MCF 10A (cell line): Measurements from ENCODE around the gene FERMT2. TPM values are rescaled to one million over a fixed set of nuclear protein-coding genes. Genes with fewer than 3 reads are reported as not detected.
"Not testable (repeated sequence)": the region's sequence is repeated elsewhere in the genome, so short reads cannot be mapped to it uniquely, and the experiment has no call there.

Experiments
- BruUV-seq: library from RNA; stranded (reverse); fragments of 400-500 nt; replicated peaks from 2 replicates; lab custom pipeline; 2021; lab: Mats Ljungman, UMichigan
- CTCF ChIA-PET: fragments of 300-600 bp; sonication (Branson Sonifier 250); formaldehyde crosslinking; extraction: SDS; loops from one replicate; lab custom pipeline; 2021; ENCODE audit warnings: antibody characterized with exemption, inconsistent platforms; lab: Yijun Ruan, JAX
- POLR2A ChIA-PET: fragments of 300-600, 350-650 bp; sonication (Branson Sonifier 250); formaldehyde crosslinking; extraction: SDS; loops from one replicate; lab custom pipeline; 2020; ENCODE audit warnings: antibody characterized with exemption, inconsistent platforms; lab: Yijun Ruan, JAX
- DNase-seq: peaks from one replicate; pipeline ENCODE4 v3.0.0-alpha.2; 2018; ENCODE audit not compliant: unreplicated experiment
- H3K27ac Mint-ChIP-seq: one replicate; pipeline ENCODE4 v1.8.0; 2022; ENCODE audit warnings: mild to moderate bottlenecking, low read depth, mixed read lengths; ENCODE audit not compliant: unreplicated experiment
- H3K27me3 Mint-ChIP-seq: one replicate; pipeline ENCODE4 v1.8.0; 2022; ENCODE audit warnings: mixed read lengths; ENCODE audit not compliant: insufficient read depth, unreplicated experiment
- H3K36me3 Mint-ChIP-seq: one replicate; pipeline ENCODE4 v1.8.0; 2022; ENCODE audit warnings: mild to moderate bottlenecking, moderate library complexity, mixed read lengths; ENCODE audit not compliant: insufficient read depth, unreplicated experiment
- H3K4me1 Mint-ChIP-seq: one replicate; pipeline ENCODE4 v1.8.0; 2022; ENCODE audit warnings: mixed read lengths; ENCODE audit not compliant: insufficient read depth, unreplicated experiment
- H3K4me3 Mint-ChIP-seq: one replicate; pipeline ENCODE4 v1.8.0; 2022; ENCODE audit warnings: mild to moderate bottlenecking, moderate library complexity, mixed read lengths; ENCODE audit not compliant: unreplicated experiment
- H3K9me3 Mint-ChIP-seq: one replicate; pipeline ENCODE4 v1.8.0; 2022; ENCODE audit warnings: mixed read lengths; ENCODE audit not compliant: unreplicated experiment
- CTCF ChIP-seq: fragments of 200-600 bp; IDR thresholded peaks from one replicate; pipeline ENCODE4 v1.8.0; 2022; ENCODE audit warnings: antibody characterized with exemption, mild to moderate bottlenecking; ENCODE audit not compliant: unreplicated experiment
- intact Hi-C: fragments of 100-400 bp; cut with micrococcal nuclease; formaldehyde crosslinking; loops from 2 replicates; pipeline ENCODE4 v1.14.1; 2022
- total RNA-seq: library from RNA; stranded (reverse); gene quantifications from 2 replicates; pipeline ENCODE4 v1.2.3, GENCODE V29; 2022

FERMT2 gene
- total RNA-seq, 1 experiment from 2014 or later, result 62.7 TPM

- no peak for TF ChIP-seq CTCF
- peak overlapping the region; percentile 0 for H3K27ac Mint-ChIP-seq
- peaks cover 58% of the 10 kb centered on the region for H3K4me1 Mint-ChIP-seq
- H3K9me3 Mint-ChIP-seq, result no peaks in the 10 kb centered on the region
- H3K36me3 Mint-ChIP-seq, result peaks cover 29% of the 10 kb centered on the region
- no peak overlapping the region for H3K4me3 Mint-ChIP-seq
- ChIA-PET CTCF (interaction anchor here (0.7 to 1.7 kb wide), 6 partner anchors 9 to 1335 kb away, joined by 3 to 4 read pairs (median 3); no protein-coding TSS in a partner anchor), POLR2A (interaction anchor here (0.6 to 2.4 kb wide), 9 partner anchors 11 to 589 kb away, joined by 3 to 10 read pairs (median 4); partner anchors contain the start of gene FERMT2)
- no TSS peak for BruUV-seq
- H3K27me3 Mint-ChIP-seq, result no peaks in the 10 kb centered on the region
- DNase-seq, result no peak
- intact Hi-C loops, result no loop called here
Observed at GRCh38 chr14:52922059-52922458, 28.8 kb downstream of the FERMT2 start.

- POLR2A ChIA-PET, result interaction anchor here (1.2 to 1.8 kb wide), 5 partner anchors 8 to 28 kb away, joined by 3 to 9 read pairs (median 5); no protein-coding TSS in a partner anchor
- Mint-ChIP-seq H3K27ac (peak overlapping the region; percentile 73), H3K4me1 (peaks cover 54% of the 10 kb centered on the region), H3K36me3 (peaks cover 33% of the 10 kb centered on the region)
- H3K4me3 Mint-ChIP-seq, DNase-seq, H3K9me3 Mint-ChIP-seq, intact Hi-C loops, BruUV-seq, H3K27me3 Mint-ChIP-seq: not testable (repeated sequence)
- CTCF ChIA-PET, result interaction anchor here (0.6 to 2.2 kb wide), 3 partner anchors 28 to 91 kb away, joined by 3 to 9 read pairs (median 3); no protein-coding TSS in a partner anchor
Observed at GRCh38 chr14:52920411-52920810, 30.4 kb downstream of the FERMT2 start.

GRCh38 chr14:52919971-52920370 is 30.9 kb downstream of the FERMT2 start:
- peaks cover 58% of the 10 kb centered on the region for H3K4me1 Mint-ChIP-seq
- peaks cover 35% of the 10 kb centered on the region for H3K36me3 Mint-ChIP-seq
- no peak overlapping the region for H3K4me3 Mint-ChIP-seq
- no peak for TF ChIP-seq CTCF
- ChIA-PET CTCF (interaction anchor here (0.6 to 2.2 kb wide), 2 partner anchors 29 to 92 kb away, joined by 3 to 9 read pairs; no protein-coding TSS in a partner anchor), POLR2A (interaction anchor here (1.0 to 2.2 kb wide), 7 partner anchors 9 to 31 kb away, joined by 3 to 11 read pairs (median 5); partner anchors contain the start of gene FERMT2)
- H3K9me3 Mint-ChIP-seq, result no peaks in the 10 kb centered on the region
- no peaks in the 10 kb centered on the region for H3K27me3 Mint-ChIP-seq
- peak overlapping the region; percentile 73 for H3K27ac Mint-ChIP-seq
- BruUV-seq, result no TSS peak
- intact Hi-C loops, result loop anchor here (5.0 kb wide), 1 partner anchor 48 kb away; no protein-coding TSS in a partner anchor
- DNase-seq, result no peak

- peak overlapping the region; percentile 73 for H3K27ac Mint-ChIP-seq
Observed at GRCh38 chr14:52918486-52918885, 32.4 kb downstream of the FERMT2 start.

More at GRCh38 chr14:52918486-52918885, 32.4 kb downstream of the FERMT2 start:
- Mint-ChIP-seq H3K9me3 (no peaks in the 10 kb centered on the region), H3K36me3 (peaks cover 33% of the 10 kb centered on the region), H3K4me3 (no peak overlapping the region), H3K27me3 (no peaks in the 10 kb centered on the region), H3K4me1 (peaks cover 50% of the 10 kb centered on the region)
- no peak for TF ChIP-seq CTCF
- CTCF ChIA-PET, result interaction anchor here (0.6 to 0.7 kb wide), 3 partner anchors 41 to 1611 kb away, joined by 3 to 4 read pairs (median 3); no protein-coding TSS in a partner anchor
- intact Hi-C loops, result loop anchor here (5.0 kb wide), 1 partner anchor 46 kb away; no protein-coding TSS in a partner anchor
- no TSS peak for BruUV-seq
- POLR2A ChIA-PET, result interaction anchor here (0.6 to 2.2 kb wide), 11 partner anchors 8 to 128 kb away, joined by 3 to 11 read pairs (median 5); partner anchors contain the start of gene FERMT2
- DNase-seq, result peak; percentile 62
